Gastrocnemius medialis (tissue), 4 donors: Measurements from ENCODE around the gene PTCRA.

Source experiments
- POLR2A ChIP-seq, 2 donors: fragments of 450-650 bp; IDR thresholded peaks; one replicate each; pipeline ENCODE4 v1.6.1; 2017; ENCODE audit warnings: antibody characterized with exemption in 2 of 2, mild to moderate bottlenecking in 2 of 2, moderate library complexity in 2 of 2
- TF ChIP-seq, protein P1 (sequence below), 5 experiments: fragments of 450-650 bp in 3 of 5; fragments of 200-600 bp in 2 of 5; sonication (generic) in 2 of 5; IDR thresholded peaks in 4 of 5; conservative IDR thresholded peaks in 1 of 5; 1 replicate in 4 of 5; 2 replicates in 1 of 5; pipeline ENCODE4 v1.5.1; 2016 to 2019; ENCODE audit warnings: antibody characterized with exemption in 5 of 5, mild to moderate bottlenecking in 3 of 5, moderate library complexity in 3 of 5

DNA sequence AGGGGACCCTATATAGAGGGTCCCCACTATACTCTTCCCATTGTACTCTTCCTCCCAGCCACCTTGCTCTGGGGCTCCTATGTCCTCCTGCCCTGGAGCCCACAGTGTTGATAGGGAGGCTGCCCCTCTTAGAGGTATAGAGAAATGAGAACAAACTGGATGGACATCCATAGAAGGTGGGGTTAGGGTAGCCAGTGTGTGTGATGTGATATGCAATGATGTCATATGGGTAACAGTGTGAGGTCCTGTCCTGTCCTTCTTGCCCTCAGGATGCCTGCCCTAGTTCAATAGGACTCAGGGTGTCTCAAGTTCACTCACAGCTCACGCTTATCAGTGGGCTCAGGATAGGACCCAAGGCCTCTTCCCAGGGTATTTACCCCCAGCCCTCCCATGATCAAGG is 435 bp downstream of the PTCRA start:
- TF ChIP-seq, protein P1, sequence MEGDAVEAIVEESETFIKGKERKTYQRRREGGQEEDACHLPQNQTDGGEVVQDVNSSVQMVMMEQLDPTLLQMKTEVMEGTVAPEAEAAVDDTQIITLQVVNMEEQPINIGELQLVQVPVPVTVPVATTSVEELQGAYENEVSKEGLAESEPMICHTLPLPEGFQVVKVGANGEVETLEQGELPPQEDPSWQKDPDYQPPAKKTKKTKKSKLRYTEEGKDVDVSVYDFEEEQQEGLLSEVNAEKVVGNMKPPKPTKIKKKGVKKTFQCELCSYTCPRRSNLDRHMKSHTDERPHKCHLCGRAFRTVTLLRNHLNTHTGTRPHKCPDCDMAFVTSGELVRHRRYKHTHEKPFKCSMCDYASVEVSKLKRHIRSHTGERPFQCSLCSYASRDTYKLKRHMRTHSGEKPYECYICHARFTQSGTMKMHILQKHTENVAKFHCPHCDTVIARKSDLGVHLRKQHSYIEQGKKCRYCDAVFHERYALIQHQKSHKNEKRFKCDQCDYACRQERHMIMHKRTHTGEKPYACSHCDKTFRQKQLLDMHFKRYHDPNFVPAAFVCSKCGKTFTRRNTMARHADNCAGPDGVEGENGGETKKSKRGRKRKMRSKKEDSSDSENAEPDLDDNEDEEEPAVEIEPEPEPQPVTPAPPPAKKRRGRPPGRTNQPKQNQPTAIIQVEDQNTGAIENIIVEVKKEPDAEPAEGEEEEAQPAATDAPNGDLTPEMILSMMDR (IDR thresholded peaks at IDR 0.05 in 4 of 5, conservative IDR thresholded peaks at IDR 0.05 in 1 of 5), result no peak
- TF ChIP-seq POLR2A (IDR thresholded peaks at IDR 0.05), result no peak
